ENCODE measurements around the gene CCDC86. TPM values are rescaled to one million over a fixed set of nuclear protein-coding genes. Genes with fewer than 3 reads are reported as not detected.

CCDC86 gene
- total RNA-seq, 1 donor from 2014 or later = 69.4 TPM

- intact Hi-C loops (cut with micrococcal nuclease) = no loop called here
Observed at GRCh38 chr11:60852117-60852981, 10.4 kb downstream of the CCDC86 start.

GRCh38 chr11:60852982-60853950 lies 11.4 kb downstream of the CCDC86 start:
- intact Hi-C loops (cut with micrococcal nuclease) = no loop called here

- intact Hi-C loops (cut with micrococcal nuclease) = no loop called here
Observed at GRCh38 chr11:60854140-60854846, 12.4 kb downstream of the CCDC86 start.

- intact Hi-C loops (cut with micrococcal nuclease) = no loop called here
Observed at GRCh38 chr11:60854847-60855725, 13.2 kb downstream of the CCDC86 start.

- intact Hi-C loops (cut with micrococcal nuclease) = no loop called here
Observed at GRCh38 chr11:60855726-60856633, 14.1 kb downstream of the CCDC86 start, which contains the start of gene PTGDR2. Gene PTGDR2, minus strand, starts transcription at chr11:60855950. Its CDS starts 2,228 bp downstream, at chr11:60853722.

- intact Hi-C loops (cut with micrococcal nuclease) = loop anchor here (2.0 kb wide), 1 partner anchor 15 kb away; the partner anchor contains the start of gene CCDC86
Observed at GRCh38 chr11:60857378-60858232, 15.7 kb downstream of the CCDC86 start.

- intact Hi-C loops (cut with micrococcal nuclease) = loop anchor here (2.0 kb wide), 1 partner anchor 15 kb away; the partner anchor contains the start of gene CCDC86
Observed at GRCh38 chr11:60858236-60858635, 16.3 kb downstream of the CCDC86 start.

- intact Hi-C loops (cut with micrococcal nuclease) = loop anchor here (2.0 kb wide), 1 partner anchor 16 kb away; the partner anchor contains the start of gene CCDC86
Observed at GRCh38 chr11:60858731-60859464, 17.0 kb downstream of the CCDC86 start.

- intact Hi-C loops (cut with micrococcal nuclease) = loop anchor here (2.0 kb wide), 1 partner anchor 17 kb away; the partner anchor contains the start of gene CCDC86
Observed at GRCh38 chr11:60859616-60860250, 17.8 kb downstream of the CCDC86 start.

- intact Hi-C loops (cut with micrococcal nuclease) = no loop called here
Observed at GRCh38 chr11:60860943-60861342, 19.0 kb downstream of the CCDC86 start.

GRCh38 chr11:60862171-60862570 lies 20.3 kb downstream of the CCDC86 start:
- intact Hi-C loops (cut with micrococcal nuclease) = no loop called here

GRCh38 chr11:60863550-60864521 lies 21.9 kb downstream of the CCDC86 start:
- intact Hi-C loops (cut with micrococcal nuclease) = no loop called here

GRCh38 chr11:60864856-60865513 lies 23.1 kb downstream of the CCDC86 start:
- intact Hi-C loops (cut with micrococcal nuclease) = no loop called here

GRCh38 chr11:60866911-60867870 lies 25.3 kb downstream of the CCDC86 start, which contains the start of gene ZP1:
Gene ZP1, plus strand, starts transcription at chr11:60867542. Its CDS starts 20 bp downstream, at chr11:60867562.
- intact Hi-C loops (cut with micrococcal nuclease) = no loop called here
